Activated naive CD8-positive, alpha-beta T cell (primary cell): ENCODE results near the gene TNFRSF4.

Experiments
- H3K27ac Mint-ChIP-seq: one replicate; pipeline ENCODE4 v1.8.0; 2021; ENCODE audit warnings: mixed read lengths
- H3K27me3 Mint-ChIP-seq: one replicate; pipeline ENCODE4 v1.8.0; 2021; ENCODE audit warnings: mixed read lengths
- H3K36me3 Mint-ChIP-seq: one replicate; pipeline ENCODE4 v1.8.0; 2021; ENCODE audit warnings: mixed read lengths
- H3K4me1 Mint-ChIP-seq: one replicate; pipeline ENCODE4 v1.8.0; 2021; ENCODE audit warnings: low read depth, mixed read lengths
- H3K4me3 Mint-ChIP-seq: one replicate; pipeline ENCODE4 v1.8.0; 2021; ENCODE audit warnings: mild to moderate bottlenecking, mixed read lengths
- H3K9me3 Mint-ChIP-seq: one replicate; pipeline ENCODE4 v1.8.0; 2021; ENCODE audit warnings: low read depth, mixed read lengths

Gene TNFRSF4

DNA sequence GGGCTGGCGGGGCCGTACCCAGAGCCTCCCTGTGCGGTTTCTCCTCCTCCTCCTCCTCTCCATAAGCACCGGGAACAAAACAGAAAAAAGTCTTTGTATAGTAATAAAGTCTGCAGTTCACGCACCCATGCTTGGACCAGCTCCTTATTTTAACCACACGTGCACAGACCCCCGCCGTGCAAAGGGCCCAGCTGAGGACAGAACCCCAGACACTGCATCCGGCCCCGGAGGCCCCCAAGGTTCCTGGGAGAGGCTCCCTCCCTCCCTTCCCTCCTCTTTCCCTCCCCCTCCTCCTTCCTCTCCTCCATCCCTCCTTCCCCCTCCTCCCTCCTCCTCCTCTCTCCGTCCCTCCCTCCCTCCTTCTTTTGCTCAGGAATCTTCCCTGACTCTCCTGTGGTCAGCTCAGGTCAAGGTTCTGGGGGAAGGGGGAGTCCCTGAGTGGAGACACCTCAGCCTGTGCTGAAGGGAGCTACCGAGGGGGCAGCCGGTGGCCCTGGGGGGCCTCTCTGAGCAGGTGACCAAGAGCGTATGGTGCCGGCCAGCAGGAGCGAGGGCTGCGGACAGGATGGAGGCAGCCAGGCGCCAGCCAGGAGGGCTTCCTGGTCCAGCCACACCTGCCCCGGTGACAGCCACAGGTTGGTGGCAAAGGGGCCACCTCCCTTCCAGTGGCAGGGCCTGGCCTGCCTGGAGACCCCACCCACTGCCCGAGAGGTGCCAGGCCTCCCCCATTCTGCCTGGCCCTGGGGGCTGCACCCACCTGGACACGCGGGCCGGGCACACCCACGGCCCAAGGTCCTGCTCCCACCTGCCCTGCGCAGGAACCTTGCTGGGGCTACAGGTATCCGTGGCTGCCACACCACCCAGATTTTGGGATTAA is 43.5 kb downstream of the TNFRSF4 start:
- H3K27ac Mint-ChIP-seq = no peak overlapping the region
- no peaks in the 10 kb centered on the region for H3K27me3 Mint-ChIP-seq

DNA sequence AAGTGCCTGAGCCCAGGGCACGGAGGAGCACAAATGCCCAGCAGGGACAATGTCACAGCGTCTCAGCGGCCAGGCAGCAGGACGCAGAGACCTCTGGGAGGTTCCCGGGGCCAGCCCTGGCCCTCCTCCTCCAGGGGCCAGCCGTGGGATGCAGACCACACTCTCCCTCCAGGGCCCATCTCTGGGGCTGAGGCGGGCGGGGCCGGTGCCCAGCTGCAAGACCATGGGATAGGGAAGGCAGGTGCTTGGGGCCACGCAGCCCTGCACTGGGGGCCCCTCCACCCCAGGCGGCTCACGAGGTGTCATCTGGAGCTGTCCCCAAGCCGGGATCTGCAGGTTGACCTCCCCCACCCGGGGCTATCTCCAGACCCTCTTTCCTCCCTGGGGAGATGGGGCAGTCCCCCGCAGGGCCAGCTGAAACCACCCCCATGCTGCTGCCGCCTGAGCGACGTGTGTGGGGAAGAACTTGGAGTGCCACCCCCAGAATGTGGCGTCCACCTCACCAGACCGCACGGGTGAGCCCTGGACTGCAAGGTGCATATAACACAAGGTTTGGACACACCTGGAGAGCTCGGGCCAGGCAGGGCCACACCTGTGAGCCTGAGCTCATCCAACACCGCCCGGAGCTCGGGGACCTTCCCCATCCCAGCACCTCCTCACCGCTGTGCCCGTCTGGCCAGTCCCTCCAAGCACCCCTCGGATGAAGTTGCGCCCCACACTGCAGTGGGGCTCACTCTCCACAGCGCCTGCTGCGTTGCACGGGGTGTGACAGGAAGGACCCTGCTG is 44.3 kb downstream of the TNFRSF4 start:
- no peak overlapping the region for H3K4me3 Mint-ChIP-seq
- H3K4me1 Mint-ChIP-seq = peaks cover 24% of the 10 kb centered on the region
- no peaks in the 10 kb centered on the region for H3K36me3 Mint-ChIP-seq
- H3K9me3 Mint-ChIP-seq = no peaks in the 10 kb centered on the region
- H3K27ac Mint-ChIP-seq = no peak overlapping the region
- H3K27me3 Mint-ChIP-seq = no peaks in the 10 kb centered on the region

More for the DNA sequence above, 43.5 kb downstream of the TNFRSF4 start:
- Mint-ChIP-seq H3K4me3 (no peak overlapping the region), H3K9me3 (no peaks in the 10 kb centered on the region), H3K36me3 (no peaks in the 10 kb centered on the region), H3K4me1 (peaks cover 24% of the 10 kb centered on the region)

DNA sequence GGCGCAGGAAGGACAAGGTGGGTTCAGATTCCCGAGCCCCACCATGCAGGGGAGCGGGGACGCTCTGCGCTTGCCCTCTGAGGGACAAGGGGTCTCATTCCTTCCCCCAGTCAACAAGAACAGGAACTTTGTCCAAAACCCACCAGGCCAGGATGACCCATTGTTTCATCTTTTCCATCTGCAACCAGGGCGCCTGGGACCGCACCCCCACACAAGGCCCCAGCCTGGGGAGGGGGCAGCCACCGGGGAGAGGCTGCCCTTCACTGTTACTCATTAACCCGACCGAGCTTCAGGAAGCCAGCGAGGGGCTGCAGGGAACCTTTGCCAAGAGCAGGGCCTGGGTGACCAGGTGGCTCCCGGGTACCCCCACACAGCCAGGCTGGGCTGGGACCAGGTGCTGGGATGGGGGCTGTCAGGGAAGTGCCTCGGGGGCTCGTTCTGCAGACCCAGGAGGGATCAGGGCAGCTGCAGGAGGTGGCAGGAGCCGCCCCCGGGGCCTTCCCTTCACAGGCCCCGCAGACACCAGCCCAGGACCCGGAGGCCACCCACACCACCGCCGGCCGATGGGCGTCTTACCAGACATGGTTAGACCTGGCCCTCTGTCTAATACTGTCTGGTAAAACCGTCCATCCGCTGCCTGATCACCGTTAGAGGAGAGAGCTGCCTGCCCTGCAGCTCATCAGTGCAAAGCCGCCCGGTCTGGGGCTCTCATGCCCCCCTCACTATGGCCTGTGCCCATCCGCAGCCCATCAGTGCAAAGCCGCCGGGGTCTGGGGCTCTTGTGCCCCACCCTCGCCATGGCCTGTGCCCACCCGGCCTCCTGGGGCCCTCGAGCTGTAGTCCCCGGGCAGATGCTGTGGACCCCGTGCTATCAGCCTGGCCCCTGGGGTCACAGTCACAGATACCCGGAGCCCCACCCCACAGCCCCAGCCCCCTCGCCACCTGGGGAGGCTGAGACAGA is 45.2 kb downstream of the TNFRSF4 start:
- peaks cover 20% of the 10 kb centered on the region for H3K4me1 Mint-ChIP-seq
- H3K4me3 Mint-ChIP-seq = no peak overlapping the region
- no peaks in the 10 kb centered on the region for H3K36me3 Mint-ChIP-seq
- H3K27me3 Mint-ChIP-seq = no peaks in the 10 kb centered on the region
- H3K27ac Mint-ChIP-seq = no peak overlapping the region
- H3K9me3 Mint-ChIP-seq = no peaks in the 10 kb centered on the region

DNA sequence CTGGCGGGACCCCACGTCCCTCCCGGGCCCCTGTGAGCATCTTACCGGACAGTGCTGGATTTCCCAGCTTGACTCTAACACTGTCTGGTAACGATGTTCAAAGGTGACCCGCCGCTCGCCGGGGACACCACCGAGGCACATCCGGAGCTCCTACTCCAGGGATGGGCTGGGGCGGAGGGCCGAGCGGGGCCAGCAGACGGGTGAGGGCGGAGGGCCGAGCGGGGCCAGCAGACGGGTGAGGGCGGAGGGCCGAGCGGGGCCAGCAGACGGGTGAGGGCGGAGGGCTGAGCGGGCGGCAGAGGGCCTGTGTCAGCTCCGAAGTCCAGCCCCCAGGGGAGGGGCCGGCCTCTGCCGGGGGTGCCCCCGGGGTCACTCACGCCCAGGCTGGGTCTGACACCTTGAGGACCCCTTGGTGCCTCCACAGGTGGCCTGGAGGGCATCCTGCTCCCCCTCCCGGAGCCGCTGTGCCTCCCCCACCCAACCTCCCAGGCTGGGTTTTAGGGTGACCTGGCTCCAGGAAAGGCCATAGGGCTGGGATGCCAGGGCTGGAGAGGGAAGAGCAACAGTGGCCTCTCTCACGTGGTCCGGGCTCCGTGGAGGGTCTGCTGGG is 46.0 kb downstream of the TNFRSF4 start:
- peaks cover 16% of the 10 kb centered on the region for H3K4me1 Mint-ChIP-seq
- no peak overlapping the region for H3K27ac Mint-ChIP-seq
- no peaks in the 10 kb centered on the region for H3K36me3 Mint-ChIP-seq
- H3K27me3 Mint-ChIP-seq = no peaks in the 10 kb centered on the region
- no peaks in the 10 kb centered on the region for H3K9me3 Mint-ChIP-seq
- H3K4me3 Mint-ChIP-seq = no peak overlapping the region

GRCh38 chr1:1167398-1167821 is 46.5 kb downstream of the TNFRSF4 start:
- Mint-ChIP-seq H3K36me3 (no peaks in the 10 kb centered on the region), H3K9me3 (no peaks in the 10 kb centered on the region), H3K4me3 (no peak overlapping the region), H3K27me3 (no peaks in the 10 kb centered on the region), H3K27ac (no peak overlapping the region), H3K4me1 (peaks cover 14% of the 10 kb centered on the region)

GRCh38 chr1:1166642-1167397 is 47.1 kb downstream of the TNFRSF4 start:
- Mint-ChIP-seq H3K27me3 (no peaks in the 10 kb centered on the region), H3K27ac (no peak overlapping the region), H3K4me1 (peaks cover 8% of the 10 kb centered on the region), H3K4me3 (no peak overlapping the region), H3K36me3 (no peaks in the 10 kb centered on the region), H3K9me3 (no peaks in the 10 kb centered on the region)

DNA sequence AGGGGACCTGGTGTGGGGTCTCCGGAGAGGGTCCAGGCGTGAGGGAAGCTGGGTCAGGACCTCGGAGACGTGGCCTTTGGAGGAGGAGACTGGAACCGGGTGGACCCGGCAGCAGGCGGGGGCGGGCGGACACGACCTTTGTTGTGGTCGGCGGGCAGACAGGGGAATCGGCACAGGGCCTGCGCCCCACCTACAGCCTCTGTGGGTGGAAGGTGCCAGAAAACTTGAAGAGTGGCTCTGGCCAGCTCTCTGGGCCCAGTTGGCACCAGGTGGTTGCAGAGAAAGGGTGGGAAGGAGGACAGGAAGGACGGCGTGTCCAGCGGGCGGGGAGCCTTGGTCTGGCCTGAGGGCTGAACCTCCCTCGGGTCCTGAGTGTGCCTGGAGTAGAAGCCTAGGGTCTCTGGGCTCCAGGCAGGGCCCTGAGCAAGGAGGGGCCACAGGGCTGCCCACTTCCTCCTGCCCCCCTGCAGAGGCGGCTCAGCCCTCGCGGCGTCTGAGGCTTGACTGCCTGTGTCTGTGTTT is 48.0 kb downstream of the TNFRSF4 start:
- no peaks in the 10 kb centered on the region for H3K9me3 Mint-ChIP-seq
- no peak overlapping the region for H3K4me3 Mint-ChIP-seq
- no peak overlapping the region for H3K27ac Mint-ChIP-seq
- no peaks in the 10 kb centered on the region for H3K27me3 Mint-ChIP-seq
- H3K36me3 Mint-ChIP-seq = no peaks in the 10 kb centered on the region
- peaks cover 6% of the 10 kb centered on the region for H3K4me1 Mint-ChIP-seq

GRCh38 chr1:1165485-1165884 is 48.5 kb downstream of the TNFRSF4 start:
- Mint-ChIP-seq H3K27me3 (no peaks in the 10 kb centered on the region), H3K27ac (no peak overlapping the region), H3K36me3 (no peaks in the 10 kb centered on the region), H3K4me1 (peaks cover 6% of the 10 kb centered on the region), H3K4me3 (no peak overlapping the region), H3K9me3 (no peaks in the 10 kb centered on the region)

DNA sequence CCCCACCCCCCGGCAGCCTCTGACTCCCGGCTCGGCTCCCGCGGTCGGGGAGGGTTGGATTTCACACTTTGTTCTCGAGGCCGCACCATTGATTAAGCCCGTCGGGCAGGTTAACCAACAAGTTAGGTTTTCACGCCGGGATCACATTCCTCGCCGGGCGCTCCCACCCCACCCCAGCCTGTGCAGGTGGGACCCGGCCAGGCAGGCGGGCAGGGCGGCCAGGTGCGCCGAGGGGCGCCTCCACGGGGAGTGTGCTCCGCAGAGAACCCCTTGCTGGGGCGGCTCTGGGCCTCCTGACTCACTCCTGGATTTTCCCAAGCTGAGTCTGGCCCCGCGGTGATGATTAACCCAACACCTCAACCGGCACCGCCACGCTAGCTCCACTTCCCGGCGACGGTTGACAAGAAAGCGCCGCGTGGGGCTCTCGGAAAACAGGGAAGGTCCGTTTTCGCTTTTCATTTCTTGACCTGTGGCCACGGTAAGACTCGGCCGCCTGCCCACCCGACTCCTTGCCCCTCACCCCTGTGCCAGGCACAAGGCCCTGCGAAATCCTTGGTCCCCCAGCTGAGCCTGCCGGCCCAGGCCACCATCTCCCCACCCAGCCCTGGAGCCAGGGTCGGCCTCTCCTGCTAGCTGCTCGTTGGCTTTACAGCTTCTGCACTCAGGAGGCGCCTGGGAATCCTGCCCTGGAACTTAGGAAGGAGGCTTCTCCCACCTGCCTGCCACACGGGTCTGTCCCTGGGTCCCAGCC is 49.1 kb downstream of the TNFRSF4 start:
- Mint-ChIP-seq H3K36me3 (no peaks in the 10 kb centered on the region), H3K27me3 (no peaks in the 10 kb centered on the region), H3K4me1 (peaks cover 2% of the 10 kb centered on the region), H3K27ac (no peak overlapping the region), H3K4me3 (no peak overlapping the region), H3K9me3 (no peaks in the 10 kb centered on the region)

DNA sequence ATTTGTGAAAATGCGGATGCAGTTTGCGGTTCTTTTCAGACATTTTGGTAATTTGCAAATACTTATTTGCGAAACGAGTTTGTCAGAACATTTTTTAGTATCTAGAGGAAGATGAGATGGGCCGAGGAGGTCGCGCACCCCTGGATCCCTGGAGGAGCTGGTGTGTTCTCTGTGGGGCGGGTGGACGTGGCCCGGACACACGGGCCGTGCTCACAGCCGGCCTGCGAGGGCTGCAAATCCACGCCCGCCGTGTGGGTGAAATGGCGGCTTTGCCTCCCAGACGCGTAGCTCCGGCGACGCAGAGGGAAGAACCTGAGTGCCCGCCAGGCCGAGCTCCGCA is 49.6 kb downstream of the TNFRSF4 start:
- no peaks in the 10 kb centered on the region for H3K27me3 Mint-ChIP-seq
- H3K36me3 Mint-ChIP-seq = no peaks in the 10 kb centered on the region
- no peaks in the 10 kb centered on the region for H3K9me3 Mint-ChIP-seq
- no peak overlapping the region for H3K4me3 Mint-ChIP-seq
- no peak overlapping the region for H3K27ac Mint-ChIP-seq
- H3K4me1 Mint-ChIP-seq = peaks cover 2% of the 10 kb centered on the region

DNA sequence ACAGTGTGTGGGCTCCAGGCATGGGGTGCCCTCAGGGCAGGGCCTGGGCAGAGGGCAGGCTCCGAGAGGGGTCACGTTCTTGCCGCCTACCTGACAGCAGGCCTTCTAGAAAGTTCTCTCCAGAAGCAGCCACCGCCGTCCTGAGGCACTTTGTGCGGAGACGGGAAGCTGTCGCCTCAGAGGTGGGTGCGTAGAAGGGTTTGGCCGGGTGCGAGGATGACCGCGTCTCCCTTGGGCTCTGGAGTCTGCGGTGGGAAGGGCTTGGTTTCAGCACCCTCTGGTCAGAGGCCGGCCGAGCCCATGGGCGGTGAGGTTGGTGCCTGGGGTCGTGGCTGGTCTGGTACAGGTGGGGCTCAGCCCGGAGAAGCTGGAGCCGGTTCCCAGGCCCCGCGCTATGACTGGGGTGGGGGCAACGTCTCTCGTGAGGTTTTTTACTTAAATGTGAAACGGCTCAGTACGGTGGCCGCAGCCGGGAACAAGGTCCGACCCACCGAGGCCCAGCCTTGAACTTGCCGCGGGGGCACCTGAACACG is 50.3 kb downstream of the TNFRSF4 start:
- H3K27me3 Mint-ChIP-seq = no peaks in the 10 kb centered on the region
- no peak overlapping the region for H3K4me3 Mint-ChIP-seq
- H3K9me3 Mint-ChIP-seq = no peaks in the 10 kb centered on the region
- H3K36me3 Mint-ChIP-seq = no peaks in the 10 kb centered on the region
- H3K4me1 Mint-ChIP-seq = peaks cover 2% of the 10 kb centered on the region
- H3K27ac Mint-ChIP-seq = no peak overlapping the region

- Mint-ChIP-seq H3K36me3 (no peaks in the 10 kb centered on the region), H3K4me3 (no peak overlapping the region), H3K27ac (no peak overlapping the region), H3K9me3 (no peaks in the 10 kb centered on the region), H3K27me3 (no peaks in the 10 kb centered on the region), H3K4me1 (peaks cover 2% of the 10 kb centered on the region)
Measured at GRCh38 chr1:1162597-1163537, 51.1 kb downstream of the TNFRSF4 start.
